Esophagus squamous epithelium (tissue), 4 donors: ENCODE measurements around the gene PACS2.

ENCODE experiments used
- POLR2A ChIP-seq, 4 donors: fragments of 450-650 bp; IDR thresholded peaks; one replicate each; pipeline ENCODE4 v1.6.1; 2017; ENCODE audit warnings: antibody characterized with exemption in 4 of 4, mild to moderate bottlenecking in 4 of 4, moderate library complexity in 3 of 4
- TF ChIP-seq, protein P1 (sequence below), 6 experiments: fragments of 450-650 bp in 4 of 6; fragments of 200-600 bp in 2 of 6; sonication (generic) in 2 of 6; IDR thresholded peaks; one replicate each; pipeline ENCODE4 v1.5.1; 2016 to 2019; ENCODE audit warnings: antibody characterized with exemption in 6 of 6, mild to moderate bottlenecking in 4 of 6, moderate library complexity in 4 of 6

DNA sequence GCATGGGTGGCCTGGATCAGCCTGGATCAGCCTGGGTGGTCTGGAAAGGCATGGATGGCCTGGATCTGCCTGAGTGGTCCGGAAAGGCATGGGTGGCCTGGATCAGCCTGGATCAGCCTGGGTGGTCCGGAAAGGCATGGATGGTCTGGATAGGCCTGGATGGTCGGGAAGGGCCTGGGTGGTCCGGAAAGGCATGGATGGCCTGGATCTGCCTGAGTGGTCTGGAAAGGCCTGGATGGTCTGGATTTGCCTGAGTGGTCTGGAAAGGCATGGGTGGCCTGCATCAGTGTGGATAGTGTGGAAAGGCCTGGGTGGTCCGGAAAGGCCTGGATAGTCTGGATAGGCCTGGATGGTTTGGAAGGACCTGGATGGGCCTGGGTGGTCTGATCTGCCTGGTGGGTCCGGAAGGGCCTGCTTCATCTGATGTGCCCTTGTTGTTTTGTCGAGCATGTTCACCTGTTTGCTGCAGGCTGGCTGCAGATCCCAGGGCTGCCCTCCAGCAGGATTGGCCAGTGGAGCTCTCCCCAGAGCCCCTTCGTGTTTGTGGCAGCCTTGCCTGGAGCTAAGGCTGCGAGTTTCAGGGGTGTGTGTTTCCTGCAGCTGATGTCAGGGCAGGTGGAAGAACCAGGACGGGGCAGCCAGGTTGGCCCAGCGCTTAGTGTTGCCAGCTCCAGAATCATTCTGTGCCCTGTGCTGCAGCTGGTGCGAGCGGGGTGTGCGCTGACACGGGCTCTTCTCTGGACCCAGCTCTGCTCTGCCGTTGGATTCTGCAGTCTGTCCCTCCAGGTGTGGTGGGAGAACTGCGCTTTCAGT lies 64.5 kb downstream of the PACS2 start:
- TF ChIP-seq, protein P1, sequence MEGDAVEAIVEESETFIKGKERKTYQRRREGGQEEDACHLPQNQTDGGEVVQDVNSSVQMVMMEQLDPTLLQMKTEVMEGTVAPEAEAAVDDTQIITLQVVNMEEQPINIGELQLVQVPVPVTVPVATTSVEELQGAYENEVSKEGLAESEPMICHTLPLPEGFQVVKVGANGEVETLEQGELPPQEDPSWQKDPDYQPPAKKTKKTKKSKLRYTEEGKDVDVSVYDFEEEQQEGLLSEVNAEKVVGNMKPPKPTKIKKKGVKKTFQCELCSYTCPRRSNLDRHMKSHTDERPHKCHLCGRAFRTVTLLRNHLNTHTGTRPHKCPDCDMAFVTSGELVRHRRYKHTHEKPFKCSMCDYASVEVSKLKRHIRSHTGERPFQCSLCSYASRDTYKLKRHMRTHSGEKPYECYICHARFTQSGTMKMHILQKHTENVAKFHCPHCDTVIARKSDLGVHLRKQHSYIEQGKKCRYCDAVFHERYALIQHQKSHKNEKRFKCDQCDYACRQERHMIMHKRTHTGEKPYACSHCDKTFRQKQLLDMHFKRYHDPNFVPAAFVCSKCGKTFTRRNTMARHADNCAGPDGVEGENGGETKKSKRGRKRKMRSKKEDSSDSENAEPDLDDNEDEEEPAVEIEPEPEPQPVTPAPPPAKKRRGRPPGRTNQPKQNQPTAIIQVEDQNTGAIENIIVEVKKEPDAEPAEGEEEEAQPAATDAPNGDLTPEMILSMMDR (IDR thresholded peaks at IDR 0.05): no peak
- no peak for TF ChIP-seq POLR2A (IDR thresholded peaks at IDR 0.05)
